Prostate gland (tissue), 2 donors: ENCODE measurements around the gene DLG2. TPM values are rescaled to one million over a fixed set of nuclear protein-coding genes. Genes with fewer than 3 reads are reported as not detected.

ENCODE experiments used
- DNase-seq: peaks from one replicate; pipeline ENCODE4 v3.0.0-alpha.2; 2019; ENCODE audit warnings: low spot score
- H3K27ac ChIP-seq, 2 donors: fragments of 200-600 bp; sonication (generic); 2 replicates each; pipeline ENCODE4 v1.5.1; 2017 to 2019
- H3K27me3 ChIP-seq: fragments of 200-600 bp; sonication (generic); replicated peaks from 2 replicates; pipeline ENCODE4 v1.5.1; 2019; ENCODE audit not compliant: insufficient read depth
- H3K36me3 ChIP-seq, 2 donors: fragments of 200-600 bp; sonication (generic); 1 replicate in 1 of 2; 2 replicates in 1 of 2; pipeline versions ENCODE4 v1.5.1 to v1.8.1; 2017 to 2019
- H3K4me1 ChIP-seq: fragments of 200-600 bp; sonication (generic); replicated peaks from 2 replicates; pipeline ENCODE4 v1.5.1; 2019
- H3K4me3 ChIP-seq, 2 donors: fragments of 200-600 bp; sonication (generic); 2 replicates each; pipeline ENCODE4 v1.5.1; 2017 to 2019
- H3K9me3 ChIP-seq: fragments of 200-600 bp; sonication (generic); 2 replicates; pipeline ENCODE4 v1.5.1; 2017
- POLR2A ChIP-seq: fragments of 450-650 bp; IDR thresholded peaks from one replicate; pipeline ENCODE4 v1.6.1; 2016; ENCODE audit warnings: antibody characterized with exemption, mild to moderate bottlenecking
- POLR2AphosphoS5 ChIP-seq: sonication (generic); formaldehyde crosslinking; IDR thresholded peaks from one replicate; pipeline ENCODE4 v1.6.1; 2017; ENCODE audit warnings: antibody characterized with exemption
- WGBS: methylation state at CpG from one replicate; pipeline ENCODE4 v1.1.5; 2018; 5-methylcytosine and 5-hydroxymethylcytosine counted together
- intact Hi-C: fragments of 100-400 bp; cut with DNase I; formaldehyde crosslinking; loops from one replicate; pipeline ENCODE4 v1.14.2; 2022
- total RNA-seq, 2 donors: library from RNA; depleted of rRNA; stranded (reverse); fragments of >200 nt; gene quantifications; one replicate each; pipeline ENCODE4 v1.1.0, GENCODE V29; 2016
- TF ChIP-seq, protein P1 (sequence below), 4 experiments: fragments of 200-600 bp in 2 of 4; fragments of 450-650 bp in 2 of 4; sonication (generic) in 2 of 4; IDR thresholded peaks; 1 replicate in 3 of 4; 2 replicates in 1 of 4; pipeline ENCODE4 v1.5.1; 2016 to 2019; ENCODE audit warnings: antibody characterized with exemption in 4 of 4, mild to moderate bottlenecking in 2 of 4, moderate library complexity in 2 of 4

DLG2 gene
- total RNA-seq, 2 donors from 2014 or later = 9.8 to 16.2 TPM

DNA sequence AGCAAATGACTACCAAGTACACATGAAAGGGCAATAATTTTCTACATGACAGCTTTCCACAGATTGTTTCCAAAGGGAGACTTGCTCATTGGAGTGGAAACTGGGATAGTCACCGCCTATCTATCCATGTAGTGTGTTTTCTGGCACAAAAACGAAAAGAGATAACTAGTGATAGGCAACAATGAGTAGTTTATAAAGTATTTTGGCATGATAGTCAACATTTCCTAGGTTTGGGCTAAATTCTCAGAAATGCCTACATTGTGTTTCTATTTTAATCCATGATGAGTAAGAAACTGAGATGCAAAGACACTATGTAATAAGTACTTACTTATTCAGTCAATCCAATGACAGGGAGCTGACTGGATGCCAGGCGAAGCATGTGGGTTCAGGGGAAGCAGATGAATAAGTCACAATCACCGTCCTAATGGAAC lies 1129.1 kb downstream of the DLG2 start:
- no peak for DNase-seq

DNA sequence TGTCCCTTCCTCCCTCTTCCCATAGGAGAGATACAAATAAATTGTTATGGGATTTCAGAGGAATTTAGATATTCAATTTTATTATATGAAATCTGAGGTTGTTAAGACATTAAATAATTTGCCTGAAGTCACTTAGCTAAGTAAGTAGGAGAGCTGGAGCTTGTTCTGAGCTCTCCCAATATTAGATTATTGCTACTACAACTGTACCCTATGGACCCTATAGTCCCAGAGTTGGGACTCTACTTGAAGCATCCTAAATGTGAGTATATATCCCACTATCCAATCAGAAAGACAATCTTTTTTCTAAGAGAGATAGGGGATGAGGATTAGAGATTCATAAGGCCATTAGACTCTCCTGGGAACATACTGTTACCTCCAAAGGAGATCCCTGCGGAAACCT lies 1130.0 kb downstream of the DLG2 start:
- H3K4me1 ChIP-seq = no peaks in the 10 kb centered on the region
- no peak for DNase-seq
- 53% methylated on average over 1 of the region's 1 CpG for WGBS
- H3K4me3 ChIP-seq = no peak overlapping the region
- no peaks in the 10 kb centered on the region for H3K36me3 ChIP-seq
- intact Hi-C loops = no loop called here
- H3K9me3 ChIP-seq = no peaks in the 10 kb centered on the region
- no peaks in the 10 kb centered on the region for H3K27me3 ChIP-seq
- no peak overlapping the region for H3K27ac ChIP-seq
- TF ChIP-seq, protein P1, sequence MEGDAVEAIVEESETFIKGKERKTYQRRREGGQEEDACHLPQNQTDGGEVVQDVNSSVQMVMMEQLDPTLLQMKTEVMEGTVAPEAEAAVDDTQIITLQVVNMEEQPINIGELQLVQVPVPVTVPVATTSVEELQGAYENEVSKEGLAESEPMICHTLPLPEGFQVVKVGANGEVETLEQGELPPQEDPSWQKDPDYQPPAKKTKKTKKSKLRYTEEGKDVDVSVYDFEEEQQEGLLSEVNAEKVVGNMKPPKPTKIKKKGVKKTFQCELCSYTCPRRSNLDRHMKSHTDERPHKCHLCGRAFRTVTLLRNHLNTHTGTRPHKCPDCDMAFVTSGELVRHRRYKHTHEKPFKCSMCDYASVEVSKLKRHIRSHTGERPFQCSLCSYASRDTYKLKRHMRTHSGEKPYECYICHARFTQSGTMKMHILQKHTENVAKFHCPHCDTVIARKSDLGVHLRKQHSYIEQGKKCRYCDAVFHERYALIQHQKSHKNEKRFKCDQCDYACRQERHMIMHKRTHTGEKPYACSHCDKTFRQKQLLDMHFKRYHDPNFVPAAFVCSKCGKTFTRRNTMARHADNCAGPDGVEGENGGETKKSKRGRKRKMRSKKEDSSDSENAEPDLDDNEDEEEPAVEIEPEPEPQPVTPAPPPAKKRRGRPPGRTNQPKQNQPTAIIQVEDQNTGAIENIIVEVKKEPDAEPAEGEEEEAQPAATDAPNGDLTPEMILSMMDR (IDR thresholded peaks at IDR 0.05) = no peak
- TF ChIP-seq POLR2A (no peak), POLR2AphosphoS5 (no peak)

More for the DNA sequence above, 1129.1 kb downstream of the DLG2 start:
- no peaks in the 10 kb centered on the region for H3K27me3 ChIP-seq
- no peak overlapping the region for H3K27ac ChIP-seq
- no peak overlapping the region for H3K4me3 ChIP-seq
- H3K4me1 ChIP-seq = no peaks in the 10 kb centered on the region
- no peak for TF ChIP-seq POLR2A
- TF ChIP-seq, protein P1 (IDR thresholded peaks at IDR 0.05) = no peak
- TF ChIP-seq POLR2AphosphoS5 = no peak
- no peaks in the 10 kb centered on the region for H3K9me3 ChIP-seq
- 87% methylated on average over 4 of the region's 4 CpGs for WGBS
- H3K36me3 ChIP-seq = no peaks in the 10 kb centered on the region
- intact Hi-C loops = no loop called here

DNA sequence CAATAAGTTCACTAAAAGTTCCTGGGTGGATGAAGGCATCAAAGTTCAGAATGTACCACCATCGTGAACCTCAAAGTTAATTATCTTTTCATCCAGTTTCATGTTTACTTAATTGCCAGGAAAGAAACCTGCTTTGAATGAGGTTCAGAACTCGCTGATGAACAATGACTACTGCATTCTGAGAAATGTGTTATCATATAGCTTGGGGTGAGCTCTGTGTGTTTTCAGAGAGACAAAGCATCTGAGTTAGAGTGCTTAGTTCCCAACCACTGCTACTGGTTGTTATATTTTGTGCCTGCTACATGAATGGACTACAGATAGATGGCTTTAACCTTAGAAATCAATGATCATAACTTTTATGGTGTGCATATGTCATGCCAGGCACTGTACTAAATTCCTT lies 1131.0 kb downstream of the DLG2 start:
- no peaks in the 10 kb centered on the region for H3K9me3 ChIP-seq
- intact Hi-C loops = no loop called here
- H3K27ac ChIP-seq = no peak overlapping the region
- H3K36me3 ChIP-seq = no peaks in the 10 kb centered on the region
- TF ChIP-seq POLR2AphosphoS5 (no peak), POLR2A (no peak)
- TF ChIP-seq, protein P1 (IDR thresholded peaks at IDR 0.05) = no peak
- no peak overlapping the region for H3K4me3 ChIP-seq
- no peaks in the 10 kb centered on the region for H3K27me3 ChIP-seq
- H3K4me1 ChIP-seq = no peaks in the 10 kb centered on the region
- no peak for DNase-seq
- WGBS = 46% methylated on average over 2 of the region's 2 CpGs

DNA sequence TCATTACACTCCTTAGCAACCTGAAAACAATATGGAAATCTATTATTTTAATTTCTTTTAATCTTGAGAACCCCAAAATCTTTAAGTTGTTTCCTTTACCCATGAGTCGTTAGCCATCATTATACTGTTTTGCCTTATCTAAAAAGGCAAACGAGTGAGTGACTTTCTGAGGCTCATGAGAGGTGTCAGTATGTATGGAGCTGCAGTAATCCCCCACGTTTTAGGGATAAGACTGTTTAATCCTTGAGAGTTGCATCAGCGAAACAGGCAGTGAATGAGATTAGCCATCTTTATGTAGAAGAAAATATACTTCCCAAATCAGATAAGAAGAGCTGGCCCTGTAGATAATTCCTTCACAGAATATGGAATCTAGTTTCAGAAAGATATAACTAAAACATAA lies 1147.0 kb downstream of the DLG2 start:
- no peak overlapping the region for H3K4me3 ChIP-seq
- no peaks in the 10 kb centered on the region for H3K36me3 ChIP-seq
- no peaks in the 10 kb centered on the region for H3K27me3 ChIP-seq
- intact Hi-C loops = no loop called here
- H3K27ac ChIP-seq = no peak overlapping the region
- H3K4me1 ChIP-seq = no peaks in the 10 kb centered on the region
- no peak for DNase-seq
- no peaks in the 10 kb centered on the region for H3K9me3 ChIP-seq
- WGBS = 73% methylated on average over 4 of the region's 4 CpGs
- TF ChIP-seq POLR2AphosphoS5 (no peak), POLR2A (no peak)
- TF ChIP-seq, protein P1 (IDR thresholded peaks at IDR 0.05) = no peak

DNA sequence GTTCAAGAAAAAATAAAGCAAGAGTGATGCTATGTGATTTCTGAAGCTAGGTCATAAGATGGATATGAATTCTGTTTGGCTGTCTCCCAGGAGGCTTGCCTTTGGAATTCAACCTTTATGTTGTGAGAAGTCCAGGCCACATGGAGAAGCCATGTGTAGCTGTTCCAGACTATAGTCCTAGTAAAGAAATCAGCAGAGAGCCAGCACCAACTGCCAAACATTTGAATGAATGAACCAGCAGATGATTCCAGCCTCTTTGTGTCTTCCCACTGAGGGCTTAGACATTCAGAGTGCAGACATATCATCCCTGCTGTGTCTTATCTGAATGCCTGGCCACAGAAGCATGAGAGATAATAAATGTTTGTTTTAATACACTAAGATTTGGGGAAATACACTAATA lies 1150.6 kb downstream of the DLG2 start:
- no peaks in the 10 kb centered on the region for H3K36me3 ChIP-seq

More for the DNA sequence above, 1150.6 kb downstream of the DLG2 start:
- Histone ChIP-seq H3K27me3 (no peaks in the 10 kb centered on the region), H3K27ac (no peak overlapping the region), H3K4me3 (no peak overlapping the region), H3K4me1 (no peaks in the 10 kb centered on the region), H3K9me3 (no peaks in the 10 kb centered on the region)
- no peak for DNase-seq
- TF ChIP-seq POLR2A = no peak
- TF ChIP-seq, protein P1 (IDR thresholded peaks at IDR 0.05) = no peak
- no peak for TF ChIP-seq POLR2AphosphoS5
- intact Hi-C loops = no loop called here
